HG03095 (cell line): ENCODE measurements around the gene MRPL42.
"Not testable (repeated sequence)": the region's sequence is repeated elsewhere in the genome, so short reads cannot be mapped to it uniquely, and the experiment has no call there.

Experiments
- ATAC-seq: cut with Tn5 transposase; IDR thresholded peaks from one replicate; pipeline ENCODE4 v1.9.1; 2021; ENCODE audit warnings: moderate library complexity; ENCODE audit not compliant: unreplicated experiment

Gene MRPL42

DNA sequence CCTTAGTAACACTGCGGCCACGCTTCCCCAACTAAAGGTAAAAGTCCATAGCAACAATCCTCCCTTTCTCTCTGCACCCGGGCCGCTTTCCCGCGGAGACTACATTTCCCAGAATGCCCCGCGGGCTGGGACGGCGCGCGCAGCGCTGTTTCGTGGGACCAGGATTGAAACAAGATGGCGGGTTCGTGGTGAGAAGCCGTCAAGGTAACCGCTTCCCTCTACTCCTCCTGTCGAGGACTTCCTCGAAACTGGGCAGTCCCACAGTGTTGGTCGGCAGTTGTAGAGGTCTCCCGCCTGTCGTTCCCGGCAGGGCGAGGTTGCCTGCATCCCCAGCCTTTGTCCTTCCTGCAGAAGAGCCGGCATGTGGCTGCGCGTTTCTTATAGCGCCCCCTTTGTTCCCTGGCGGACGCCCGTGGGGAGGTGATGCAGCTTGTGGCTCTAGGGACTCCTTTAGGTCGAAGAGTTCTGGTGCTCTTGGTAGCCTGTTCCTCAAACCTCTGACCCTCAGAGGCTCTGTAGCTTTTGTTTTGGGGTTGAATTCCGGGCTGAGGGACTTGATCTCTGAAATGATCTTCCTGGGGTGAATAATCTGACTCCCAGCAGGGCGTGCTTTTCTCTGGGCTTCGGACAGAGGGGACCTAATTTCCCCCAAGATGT lies at the start of gene MRPL42:
Gene MRPL42 (plus strand): TSS at position 164 of the 657 bp plus-strand sequence. CDS start 1,772 bp downstream, outside the sequence.
- peak; percentile 85 for ATAC-seq

DNA sequence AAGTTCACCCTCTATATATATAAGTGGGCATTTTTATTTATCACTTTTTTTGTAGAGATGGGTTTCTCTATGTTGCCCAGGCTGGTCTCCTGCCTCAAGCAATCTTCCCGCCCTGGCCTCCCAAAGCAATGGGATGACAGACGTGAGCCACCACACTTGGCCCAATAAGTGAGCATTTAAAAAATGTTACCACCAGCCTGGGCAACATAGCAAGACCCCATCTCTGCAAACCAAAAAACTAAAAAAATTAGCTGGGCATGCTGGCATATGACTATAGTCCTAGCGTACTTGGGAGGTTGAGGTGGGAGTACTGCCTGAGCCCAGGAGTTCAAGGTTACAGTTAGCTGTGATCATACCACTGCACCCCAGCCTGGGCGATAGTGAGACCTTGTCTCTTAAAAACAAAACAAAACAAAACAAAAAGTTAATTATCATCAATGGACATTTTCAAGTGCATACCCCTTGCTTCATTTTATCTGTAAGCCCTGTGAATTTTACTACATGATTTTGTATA lies 49.3 kb upstream of the MRPL42 start:
- ATAC-seq: no peak

DNA sequence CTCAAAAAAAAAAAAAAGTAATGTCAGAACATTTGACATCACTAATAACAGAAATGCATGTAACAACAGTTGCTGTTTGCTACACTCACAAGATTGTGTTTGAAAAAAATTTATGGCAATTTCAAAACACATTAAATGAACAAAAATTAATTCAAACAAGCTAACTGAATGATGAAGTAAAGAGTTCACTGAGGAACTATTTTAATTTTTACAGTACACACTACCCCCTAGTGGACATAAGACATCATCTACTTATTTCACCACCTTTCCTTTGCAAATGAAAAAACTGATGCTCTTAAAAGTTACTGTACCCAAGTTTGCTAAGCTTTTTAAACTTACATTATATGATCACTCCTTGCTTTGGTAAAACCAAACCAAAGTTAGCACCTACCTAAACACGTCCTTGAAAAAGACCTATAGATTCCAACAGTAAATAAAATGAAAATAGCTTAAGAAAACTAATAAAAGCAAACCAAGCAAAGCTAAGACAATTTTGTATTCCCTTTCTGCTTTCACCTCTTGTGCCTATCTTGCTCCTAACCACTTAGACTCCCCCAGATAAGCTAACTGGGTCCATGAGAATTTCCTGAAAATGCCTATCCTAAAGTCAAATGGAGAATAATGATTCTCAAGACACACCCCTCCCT lies 47.8 kb upstream of the MRPL42 start:
- ATAC-seq: no peak

DNA sequence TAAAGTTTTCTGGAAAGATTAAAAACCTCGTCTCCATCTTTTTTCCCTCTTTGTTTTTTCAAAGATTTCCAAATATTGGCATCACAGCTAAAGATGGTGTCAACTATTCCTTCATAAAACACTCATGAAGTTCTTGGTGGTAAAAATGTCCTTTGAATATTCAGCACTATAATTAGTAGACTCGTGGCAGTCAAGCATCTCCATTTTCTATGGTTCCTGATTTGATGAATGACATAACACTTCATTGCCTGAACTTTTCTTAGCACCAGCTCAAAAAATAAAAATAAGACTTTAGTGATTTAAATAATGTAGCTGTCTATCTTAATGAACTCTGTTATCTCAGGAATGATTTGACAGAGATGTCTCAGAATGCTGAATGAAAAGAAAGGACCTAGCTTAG lies 45.3 kb upstream of the MRPL42 start:
- ATAC-seq: no peak

DNA sequence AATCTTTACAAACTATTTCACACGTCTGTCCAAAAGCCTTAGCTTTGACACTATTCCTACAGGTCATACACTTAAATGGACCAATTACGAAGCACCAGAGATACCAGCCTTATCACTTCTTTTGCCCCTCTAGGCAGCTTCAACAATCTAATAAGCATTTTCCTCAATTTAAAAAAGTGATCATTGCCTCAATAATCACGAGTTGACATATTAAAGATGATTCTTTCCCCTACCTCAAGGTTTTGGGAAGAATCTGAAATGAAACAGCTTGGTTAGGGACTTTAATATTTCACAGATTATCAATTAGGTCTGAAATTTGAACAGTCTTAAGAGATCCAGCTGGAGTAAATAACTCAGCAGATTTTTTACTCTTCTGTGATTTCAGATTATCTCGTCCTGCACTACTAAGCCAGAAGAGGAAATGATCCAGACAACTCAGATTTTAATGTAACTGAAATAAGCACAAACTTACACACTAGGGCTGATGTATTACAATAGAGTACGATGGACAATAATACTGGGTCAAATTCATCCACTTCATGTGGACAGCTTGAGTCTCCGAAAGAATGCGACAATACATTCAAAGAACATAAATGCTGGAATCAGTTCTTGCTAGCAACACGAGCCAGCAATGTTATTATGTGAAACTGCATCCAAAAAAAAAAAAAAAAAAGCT lies 41.4 kb upstream of the MRPL42 start:
- ATAC-seq: no peak

DNA sequence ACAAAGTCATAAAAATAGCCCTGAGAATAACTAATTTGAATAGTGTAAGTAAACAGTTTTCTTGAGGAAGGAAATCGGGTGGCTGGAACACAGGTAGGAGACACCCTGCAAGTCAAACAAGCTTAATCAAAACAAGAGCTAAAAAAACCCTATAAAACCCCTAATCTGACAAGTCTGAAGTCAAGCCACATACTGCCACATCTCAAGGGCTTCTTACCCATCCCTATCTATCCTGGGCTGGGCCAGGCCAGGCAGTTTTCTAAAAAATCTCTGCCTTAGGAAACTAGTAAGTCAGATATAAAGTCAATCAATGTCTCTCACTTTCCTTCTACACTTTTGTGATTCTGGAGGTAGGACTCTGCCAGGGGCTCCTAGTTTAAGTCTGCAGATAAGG lies 40.9 kb upstream of the MRPL42 start:
- no peak for ATAC-seq

DNA sequence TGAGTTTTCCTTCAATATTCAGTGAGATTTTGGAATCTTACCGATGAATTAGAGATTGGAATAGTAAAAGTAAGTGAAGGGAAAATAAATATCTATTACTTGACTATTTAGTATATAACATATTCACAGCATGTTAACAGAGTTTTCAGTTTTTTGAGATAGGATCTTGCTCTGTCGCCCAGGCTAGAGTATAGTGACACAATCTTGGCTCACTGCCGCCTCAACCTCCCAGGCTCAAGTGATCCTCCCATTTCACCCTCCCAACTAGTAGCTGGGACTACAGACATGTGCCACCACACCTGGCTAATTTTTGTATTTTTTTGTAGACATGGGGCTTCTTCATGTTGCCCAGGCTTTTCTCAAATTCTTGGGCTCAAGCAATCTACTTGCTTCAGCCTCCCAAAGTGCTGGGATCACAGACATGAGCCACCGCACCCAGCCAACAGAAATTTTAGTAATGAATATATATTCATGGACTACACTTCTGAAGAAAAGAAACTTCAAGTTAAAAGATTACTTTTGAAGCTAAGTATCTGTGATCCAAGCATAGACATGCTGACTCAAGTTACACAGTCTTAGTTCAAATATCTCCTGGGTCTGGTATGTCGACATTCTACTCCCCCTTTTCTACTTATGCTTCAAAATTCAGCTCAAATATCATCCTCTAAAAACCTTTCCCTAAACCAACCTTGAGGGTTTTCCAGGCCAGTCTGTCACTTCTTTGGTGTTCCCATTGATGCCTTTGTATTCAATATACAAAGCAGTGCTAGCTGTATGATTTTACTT lies 39.3 kb upstream of the MRPL42 start:
- no peak for ATAC-seq

DNA sequence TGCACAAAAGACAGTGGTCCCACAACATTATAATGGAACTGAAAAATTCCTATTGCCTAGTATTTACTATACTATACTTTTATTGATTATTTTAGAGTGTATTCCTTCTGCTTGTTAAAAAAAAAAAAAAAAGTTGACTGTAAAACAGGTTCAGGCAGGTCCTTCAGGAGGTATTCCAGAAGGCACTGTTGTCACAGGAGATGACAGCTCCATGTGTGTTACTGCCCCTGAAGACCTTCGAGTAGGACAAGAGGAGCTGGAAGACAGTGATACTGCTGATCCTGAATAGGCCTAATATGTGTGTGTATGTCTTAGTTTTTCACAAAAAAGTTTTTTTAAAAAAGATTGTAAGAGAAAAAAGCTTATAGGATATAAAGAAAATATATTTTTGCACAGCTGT lies 37.9 kb upstream of the MRPL42 start:
- no peak for ATAC-seq

DNA sequence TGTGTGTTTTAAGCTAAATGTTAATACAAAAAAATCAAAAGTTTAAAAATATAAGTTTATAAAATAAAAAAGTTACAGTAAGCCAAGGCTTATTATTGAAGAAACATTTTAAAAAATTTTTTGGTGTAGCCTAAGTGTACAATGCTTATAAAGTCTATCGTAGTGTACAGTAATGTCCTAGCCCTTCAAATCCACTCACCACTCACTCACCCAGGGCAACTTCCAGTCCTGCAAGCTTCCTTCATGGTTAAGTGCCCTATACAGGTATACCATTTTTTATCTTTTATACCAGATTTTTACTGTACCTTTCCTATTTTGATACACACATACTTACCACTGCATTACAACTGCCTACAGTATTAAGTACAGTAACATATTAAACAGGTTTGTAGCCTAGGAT lies 37.5 kb upstream of the MRPL42 start:
- ATAC-seq: no peak

DNA sequence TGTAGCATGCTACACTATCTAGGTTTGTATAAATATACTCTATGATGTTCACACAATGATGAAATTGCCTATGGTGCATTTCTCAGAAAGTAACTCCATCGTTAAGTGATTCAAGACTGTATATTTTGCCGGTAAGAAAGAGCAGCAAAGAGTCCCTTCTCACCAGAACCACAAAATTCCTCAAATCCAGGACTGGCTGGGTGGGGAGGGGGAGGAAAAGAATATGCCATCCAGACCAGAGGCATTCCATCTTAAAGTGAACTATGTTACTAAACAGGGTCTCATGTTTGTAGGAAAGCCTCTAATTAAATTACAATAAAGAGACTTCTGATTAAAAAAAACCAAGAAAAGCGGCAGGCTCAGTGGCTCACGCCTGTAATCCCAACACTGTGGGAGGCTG lies 37.0 kb upstream of the MRPL42 start:
- ATAC-seq: no peak

DNA sequence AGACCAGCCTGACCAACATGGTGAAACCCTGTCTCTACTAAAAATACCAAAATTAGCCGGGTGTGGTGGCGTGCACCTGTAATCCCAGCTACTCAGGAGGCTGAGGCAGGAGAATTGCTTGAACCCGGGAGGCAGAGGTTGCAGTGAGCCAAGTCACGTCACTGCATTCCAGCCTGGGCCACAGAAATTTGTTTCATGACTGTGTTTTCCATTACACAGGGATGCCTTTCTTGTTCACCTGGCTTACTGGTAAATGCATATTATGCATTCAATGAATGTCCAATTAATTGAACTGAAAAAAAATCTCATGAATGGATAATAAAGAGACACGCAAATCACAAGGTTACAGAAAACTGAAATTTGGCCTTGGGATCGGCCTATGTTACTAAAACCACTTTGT lies 35.3 kb upstream of the MRPL42 start:
- not testable (repeated sequence) for ATAC-seq

DNA sequence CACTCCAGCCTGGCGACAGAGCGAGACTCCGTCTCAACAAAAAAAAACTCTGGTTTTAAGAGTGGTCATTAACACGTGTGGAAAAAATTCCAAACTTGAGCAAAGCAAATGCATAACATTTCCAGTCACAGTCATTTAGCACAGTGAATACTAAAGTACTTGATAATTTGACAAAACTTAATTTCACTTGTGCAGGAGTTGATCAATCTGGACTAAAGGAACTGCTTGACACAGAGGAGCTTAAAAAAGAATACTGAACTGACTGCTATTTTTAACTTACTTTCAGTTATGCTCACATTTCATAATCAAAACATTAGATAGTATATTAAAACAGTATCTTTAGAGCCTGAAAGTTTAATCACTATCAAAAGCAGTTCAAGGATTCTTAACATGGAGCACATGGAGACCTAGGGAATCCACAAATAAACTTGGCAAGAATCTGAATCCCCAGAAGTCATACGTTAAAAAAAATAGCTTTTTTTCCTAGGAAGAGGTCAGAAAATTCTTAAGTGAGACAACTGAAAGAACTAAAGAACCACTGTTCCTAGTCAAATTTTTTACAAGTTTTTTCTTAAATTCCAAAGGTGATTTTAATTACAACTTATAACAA lies 33.0 kb upstream of the MRPL42 start:
- no peak for ATAC-seq

DNA sequence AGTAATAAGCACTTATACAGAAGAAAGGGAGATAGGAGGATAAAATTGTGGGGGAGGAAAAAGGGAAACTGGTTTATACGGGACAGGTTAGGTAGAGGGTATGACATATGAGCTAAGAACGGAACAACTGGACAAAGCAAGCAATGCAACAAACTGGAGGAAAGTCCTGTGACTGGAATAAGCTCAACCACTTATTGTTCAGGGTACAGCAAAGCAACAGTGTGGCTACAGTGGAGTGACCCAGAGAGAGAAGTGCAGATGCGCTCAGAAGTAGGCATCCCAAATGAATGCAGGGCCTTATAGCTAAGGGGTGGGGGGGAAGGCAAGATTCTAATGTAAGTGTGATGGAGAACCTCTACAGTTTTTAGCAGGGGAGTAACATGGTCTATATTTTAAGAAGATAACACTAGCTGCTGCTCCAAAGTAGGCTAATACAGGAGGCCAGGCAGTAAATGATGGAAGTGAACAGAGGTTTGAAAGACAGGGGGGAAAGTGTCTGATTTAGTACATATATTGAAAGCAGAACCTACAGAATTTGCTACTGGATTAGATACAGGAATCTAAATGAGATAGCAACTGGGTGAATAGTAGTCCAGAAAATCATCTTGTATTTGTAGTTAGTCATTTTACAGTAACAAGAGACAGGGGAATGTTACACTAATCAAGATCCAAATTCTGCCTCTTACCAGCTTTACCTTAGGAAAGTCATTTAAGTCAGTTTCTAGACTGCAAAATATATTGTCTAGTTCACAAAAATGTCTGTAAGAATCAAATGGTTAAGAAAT lies 28.9 kb upstream of the MRPL42 start:
- ATAC-seq: no peak

DNA sequence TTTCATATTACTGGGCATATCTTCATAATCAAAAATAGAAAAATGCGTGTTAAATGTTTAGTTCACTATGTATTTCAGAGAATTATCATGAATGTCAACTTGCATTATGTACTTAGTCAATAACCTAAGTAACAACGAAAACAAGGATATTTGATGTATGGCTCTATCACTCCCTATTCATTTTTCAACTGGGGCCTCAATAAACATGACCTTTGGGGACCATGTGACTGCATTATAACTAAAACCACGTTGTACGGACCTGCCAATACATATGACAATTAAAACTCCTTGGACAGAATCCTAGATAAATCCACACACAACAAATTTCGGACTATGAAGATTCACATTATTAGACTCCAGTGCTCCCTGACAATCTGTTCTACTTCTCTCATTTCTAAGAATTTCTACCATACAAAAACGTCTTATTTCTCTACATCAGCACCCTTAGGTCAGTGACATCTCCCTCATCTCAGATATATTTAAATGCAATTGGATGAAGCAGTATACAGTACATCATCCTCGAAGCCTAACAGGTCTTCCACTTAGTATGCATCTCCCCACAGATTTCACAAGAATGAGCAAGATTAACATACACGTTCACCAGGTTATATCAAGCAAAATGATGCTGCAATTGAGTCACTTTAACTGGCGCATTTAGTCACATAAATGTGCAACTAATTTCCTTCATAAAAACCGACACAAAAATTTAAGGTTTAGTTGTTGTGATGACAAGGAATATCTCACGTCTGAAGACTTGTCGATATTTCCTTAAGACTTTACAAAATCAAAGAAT lies 27.1 kb upstream of the MRPL42 start:
- ATAC-seq: no peak

DNA sequence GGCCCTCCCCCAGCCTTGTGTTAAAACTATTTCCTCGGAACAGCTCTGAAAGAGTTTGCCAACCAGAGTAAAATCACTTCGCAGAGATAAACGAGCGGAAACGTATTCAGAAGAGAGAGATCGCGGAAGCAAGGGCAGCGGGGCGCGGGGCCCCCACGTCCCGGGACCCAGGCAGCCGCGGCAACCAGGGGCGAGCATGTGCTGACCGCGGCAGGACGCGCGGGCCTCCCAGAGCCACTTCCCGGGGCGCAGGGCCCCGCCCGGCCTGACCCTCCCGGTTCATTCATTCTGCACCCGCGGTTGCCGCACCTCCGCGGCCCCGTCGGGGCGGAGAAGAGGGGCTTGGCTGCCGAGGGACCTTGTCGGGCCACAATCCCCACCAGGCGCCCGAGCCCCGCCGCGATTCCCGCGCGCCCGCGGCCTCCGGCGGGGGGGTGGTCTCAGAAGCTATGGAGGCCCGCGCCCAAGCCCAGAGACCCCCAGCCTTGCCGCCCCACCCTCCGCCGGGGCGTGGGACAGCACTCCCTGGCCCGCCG lies 26.2 kb upstream of the MRPL42 start:
- ATAC-seq: no peak

DNA sequence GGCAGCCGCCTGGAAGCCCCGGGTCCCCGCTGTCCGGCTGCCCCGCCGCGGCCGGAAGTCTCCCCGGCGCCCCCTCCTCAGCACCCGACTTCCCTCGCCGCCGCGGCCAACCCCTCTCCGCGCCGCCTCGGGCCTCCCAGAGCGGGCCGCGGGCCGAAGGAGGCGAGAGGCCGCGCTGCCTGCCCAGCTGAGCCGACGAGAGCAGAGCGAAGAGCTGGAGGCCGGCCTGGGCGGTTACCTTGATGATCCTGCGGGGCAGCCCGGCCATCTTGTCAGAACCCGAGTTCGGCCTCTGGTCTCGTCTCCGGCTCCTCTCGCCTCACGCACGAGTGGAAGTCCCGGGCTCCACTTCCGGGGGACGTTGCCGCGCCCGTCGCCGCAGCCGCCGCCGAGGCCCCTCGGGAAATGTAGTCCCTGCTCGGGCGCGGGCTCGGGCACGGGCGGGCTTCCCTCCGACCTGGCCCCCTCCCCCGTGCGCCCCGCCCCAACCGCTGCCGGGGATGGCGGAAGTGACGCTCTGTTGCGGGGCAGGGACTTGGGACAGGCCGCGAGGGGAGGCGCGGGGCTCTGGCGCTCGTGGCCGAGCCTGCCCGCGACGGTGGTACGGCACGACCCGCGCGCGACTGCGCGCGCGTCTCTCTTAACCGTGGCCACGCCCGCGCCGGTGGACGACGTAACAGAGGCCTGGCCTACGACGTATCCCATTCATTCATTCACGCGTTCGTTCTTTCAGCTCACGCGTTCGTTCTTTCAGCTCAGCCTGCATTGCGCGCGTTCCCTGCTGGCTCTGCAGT lies 25.5 kb upstream of the MRPL42 start, which contains the start of gene UBE2N:
Gene UBE2N (minus strand): TSS at position 331 of the 794 bp plus-strand sequence. CDS start 63 bp downstream, at position 268.
- peak; percentile 72 for ATAC-seq

DNA sequence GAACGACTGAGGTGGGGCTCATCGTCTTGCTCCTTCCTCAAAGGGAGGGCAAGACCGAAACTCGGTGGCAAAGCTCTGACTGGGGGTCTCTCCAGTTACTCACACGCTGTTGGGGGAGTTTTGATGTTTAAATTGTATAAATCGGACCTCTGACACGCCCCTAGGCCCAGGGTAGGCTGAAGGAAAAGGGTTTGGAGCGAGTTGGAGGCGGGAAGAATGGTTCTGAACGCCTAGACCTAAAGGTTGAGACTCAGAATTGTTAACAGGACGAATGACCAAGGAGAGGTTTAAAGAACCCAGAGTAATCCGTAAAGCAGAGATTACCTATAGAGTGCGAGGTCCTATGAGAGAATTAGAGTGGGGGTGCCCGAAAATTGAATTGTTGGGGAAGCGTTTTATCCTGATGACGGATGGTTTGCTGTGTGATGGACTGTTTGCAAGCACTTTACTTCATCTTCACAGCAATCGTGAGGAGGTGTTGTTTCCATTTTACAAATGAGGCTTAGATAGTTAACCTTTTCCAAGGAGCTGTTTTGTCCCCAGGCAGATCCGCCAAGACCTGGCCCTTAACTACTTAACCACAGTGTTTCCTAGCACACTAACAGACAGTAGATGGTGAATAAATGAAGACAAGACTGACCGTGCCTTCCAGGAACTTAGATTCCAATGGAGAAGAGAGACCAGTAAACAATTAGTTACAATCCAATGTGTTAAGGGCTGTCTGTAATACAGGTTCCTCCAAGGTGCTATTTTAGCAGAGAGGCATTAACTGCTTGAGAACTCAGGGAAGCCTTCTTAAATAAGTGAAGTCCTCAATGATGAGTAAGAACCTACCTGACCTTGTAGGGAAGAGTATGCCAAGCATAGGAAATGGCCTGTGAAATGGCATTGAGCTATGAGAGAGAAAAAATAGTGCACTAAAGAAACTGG lies 24.6 kb upstream of the MRPL42 start:
- no peak for ATAC-seq
